Measurements from ENCODE around the gene SF3B6.
"Not testable (repeated sequence)": the region's sequence is repeated elsewhere in the genome, so short reads cannot be mapped to it uniquely, and the experiment has no call there.

Gene SF3B6

DNA sequence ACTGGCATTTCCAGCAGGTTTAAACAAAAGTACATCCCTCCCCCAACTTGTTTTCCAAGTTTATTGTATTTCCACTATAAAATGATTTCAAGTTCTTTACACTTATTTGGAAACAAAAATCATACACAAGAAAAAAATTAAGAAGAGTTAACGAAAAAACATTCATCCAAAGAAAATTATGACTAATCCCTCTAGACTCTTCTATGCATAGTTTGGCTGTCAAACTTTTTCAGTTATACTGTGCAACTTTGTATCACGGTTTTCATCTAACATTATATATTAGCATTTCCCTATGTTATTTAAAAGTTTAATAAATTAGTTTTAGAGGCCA is 29.6 kb downstream of the SF3B6 start:
- Mint-ChIP-seq H3K27ac (no peak overlapping the region), H3K4me3 (peak overlapping the region; percentile 90 to 95 (median 91)), H3K9me3 (no peaks in the 10 kb centered on the region), H3K4me1 (peaks cover 20% of the 10 kb centered on the region), H3K36me3 (ENCODE audit: low read depth) (peaks cover 5% of the 10 kb centered on the region), H3K27me3 (ENCODE audit: low read depth) (no peaks in the 10 kb centered on the region)
- TF ChIP-seq, protein P1, sequence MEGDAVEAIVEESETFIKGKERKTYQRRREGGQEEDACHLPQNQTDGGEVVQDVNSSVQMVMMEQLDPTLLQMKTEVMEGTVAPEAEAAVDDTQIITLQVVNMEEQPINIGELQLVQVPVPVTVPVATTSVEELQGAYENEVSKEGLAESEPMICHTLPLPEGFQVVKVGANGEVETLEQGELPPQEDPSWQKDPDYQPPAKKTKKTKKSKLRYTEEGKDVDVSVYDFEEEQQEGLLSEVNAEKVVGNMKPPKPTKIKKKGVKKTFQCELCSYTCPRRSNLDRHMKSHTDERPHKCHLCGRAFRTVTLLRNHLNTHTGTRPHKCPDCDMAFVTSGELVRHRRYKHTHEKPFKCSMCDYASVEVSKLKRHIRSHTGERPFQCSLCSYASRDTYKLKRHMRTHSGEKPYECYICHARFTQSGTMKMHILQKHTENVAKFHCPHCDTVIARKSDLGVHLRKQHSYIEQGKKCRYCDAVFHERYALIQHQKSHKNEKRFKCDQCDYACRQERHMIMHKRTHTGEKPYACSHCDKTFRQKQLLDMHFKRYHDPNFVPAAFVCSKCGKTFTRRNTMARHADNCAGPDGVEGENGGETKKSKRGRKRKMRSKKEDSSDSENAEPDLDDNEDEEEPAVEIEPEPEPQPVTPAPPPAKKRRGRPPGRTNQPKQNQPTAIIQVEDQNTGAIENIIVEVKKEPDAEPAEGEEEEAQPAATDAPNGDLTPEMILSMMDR (IDR thresholded peaks at IDR 0.05; ENCODE audit: unreplicated experiment in 3 of 3) = no peak

DNA sequence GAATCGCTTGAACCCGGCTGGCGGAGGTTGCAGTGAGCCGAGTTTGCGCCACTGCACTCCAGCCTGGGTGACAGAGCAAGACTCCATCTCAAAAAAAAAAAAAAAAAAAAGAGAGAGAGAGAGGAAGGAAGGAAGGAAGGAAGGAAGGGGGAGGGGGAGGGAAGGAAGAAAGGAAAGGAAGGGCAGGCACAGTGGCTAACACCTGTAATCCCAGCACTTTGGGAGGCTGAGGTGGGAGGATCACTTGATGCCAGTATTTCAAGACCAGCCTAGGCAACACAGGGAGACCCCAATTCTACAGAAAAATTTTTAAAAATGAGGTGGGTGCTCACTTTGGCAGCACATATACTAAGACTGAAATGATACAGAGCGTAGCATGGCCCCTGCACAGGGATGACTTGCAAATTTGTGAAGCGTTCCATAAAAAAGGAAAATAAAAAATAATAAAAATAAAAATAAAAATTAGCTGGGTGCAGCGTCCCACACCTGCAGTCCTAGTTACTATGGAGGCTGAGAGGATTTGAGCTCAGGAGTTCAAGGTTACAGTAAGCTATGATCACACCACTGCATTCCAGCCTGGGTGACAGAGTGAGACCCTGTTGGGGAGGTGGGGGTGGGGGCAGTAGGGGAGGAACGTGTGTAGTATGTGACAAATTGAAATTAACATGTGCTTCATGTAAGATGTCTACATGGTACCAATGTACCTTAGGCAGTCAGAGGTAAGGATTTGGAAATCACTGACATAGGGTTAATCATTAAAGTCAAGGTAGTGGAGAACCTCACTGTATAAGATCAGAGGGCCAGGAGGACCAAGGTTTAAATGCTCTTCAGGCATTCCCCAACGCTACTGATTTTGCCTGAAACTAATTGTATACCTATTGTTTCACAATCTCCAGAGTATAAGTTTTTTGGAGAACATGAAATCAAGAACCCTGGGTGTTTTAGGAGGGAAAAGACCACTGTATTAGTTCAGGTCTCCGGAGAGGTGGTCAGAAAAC is 30.3 kb downstream of the SF3B6 start:
- Mint-ChIP-seq H3K27ac (peak overlapping the region in 1 of 3 experiments; percentile 62), H3K4me3 (peak overlapping the region; percentile 90 to 95 (median 91)), H3K4me1 (peaks cover 20% of the 10 kb centered on the region), H3K27me3 (ENCODE audit: low read depth) (no peaks in the 10 kb centered on the region), H3K9me3 (no peaks in the 10 kb centered on the region), H3K36me3 (ENCODE audit: low read depth) (peaks cover 5% of the 10 kb centered on the region)
- TF ChIP-seq, protein P1 (IDR thresholded peaks at IDR 0.05; ENCODE audit: unreplicated experiment in 3 of 3) = no peak

DNA sequence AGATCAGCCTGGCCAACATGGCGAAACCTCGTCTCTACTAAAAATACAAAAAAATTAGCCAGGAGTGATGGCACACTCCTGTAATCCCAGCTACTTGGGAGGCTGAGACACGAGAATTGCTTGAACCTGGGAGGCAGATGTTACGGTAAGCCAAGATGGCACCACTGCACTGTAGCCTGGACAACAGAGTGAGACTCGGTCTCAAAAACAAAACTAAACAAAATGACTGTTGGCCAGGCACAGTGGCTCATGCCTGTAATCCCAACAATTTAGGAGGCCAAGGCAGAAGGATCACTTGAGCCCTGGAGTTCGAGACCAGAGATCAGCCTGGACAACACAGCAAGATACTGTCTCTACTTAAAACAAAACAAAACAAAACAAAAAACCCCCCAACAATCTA is 33.0 kb downstream of the SF3B6 start:
- Mint-ChIP-seq H3K4me1 (peaks cover 20% of the 10 kb centered on the region), H3K36me3 (ENCODE audit: low read depth) (peaks cover 12% of the 10 kb centered on the region)
- not testable (repeated sequence) for H3K27me3 Mint-ChIP-seq (ENCODE audit: low read depth); H3K9me3 Mint-ChIP-seq; H3K4me3 Mint-ChIP-seq; H3K27ac Mint-ChIP-seq

DNA sequence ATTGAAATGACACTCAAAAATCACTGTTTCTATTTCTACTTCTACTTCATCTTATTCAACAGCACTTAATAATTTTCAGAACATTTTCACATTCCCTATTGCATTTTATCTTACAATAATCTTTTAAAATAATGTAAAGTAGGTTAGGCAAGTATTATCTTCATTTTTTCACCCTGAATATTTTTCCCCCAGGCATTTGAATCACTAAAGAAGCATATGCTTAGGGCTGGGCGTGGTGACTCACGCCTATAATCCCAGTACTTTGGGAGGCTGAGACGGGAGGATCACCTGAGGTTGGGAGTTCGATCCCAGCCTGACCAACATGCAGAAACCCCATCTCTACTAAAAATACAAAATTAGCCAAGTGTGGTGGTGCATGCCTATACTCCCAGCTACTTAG is 35.6 kb downstream of the SF3B6 start:
- Mint-ChIP-seq H3K27me3 (ENCODE audit: low read depth) (no peaks in the 10 kb centered on the region), H3K9me3 (no peaks in the 10 kb centered on the region), H3K36me3 (ENCODE audit: low read depth) (peaks cover 24% of the 10 kb centered on the region), H3K4me1 (peaks cover 6% of the 10 kb centered on the region), H3K27ac (no peak overlapping the region), H3K4me3 (no peak overlapping the region)
- TF ChIP-seq, protein P1 (IDR thresholded peaks at IDR 0.05; ENCODE audit: unreplicated experiment in 3 of 3) = no peak

DNA sequence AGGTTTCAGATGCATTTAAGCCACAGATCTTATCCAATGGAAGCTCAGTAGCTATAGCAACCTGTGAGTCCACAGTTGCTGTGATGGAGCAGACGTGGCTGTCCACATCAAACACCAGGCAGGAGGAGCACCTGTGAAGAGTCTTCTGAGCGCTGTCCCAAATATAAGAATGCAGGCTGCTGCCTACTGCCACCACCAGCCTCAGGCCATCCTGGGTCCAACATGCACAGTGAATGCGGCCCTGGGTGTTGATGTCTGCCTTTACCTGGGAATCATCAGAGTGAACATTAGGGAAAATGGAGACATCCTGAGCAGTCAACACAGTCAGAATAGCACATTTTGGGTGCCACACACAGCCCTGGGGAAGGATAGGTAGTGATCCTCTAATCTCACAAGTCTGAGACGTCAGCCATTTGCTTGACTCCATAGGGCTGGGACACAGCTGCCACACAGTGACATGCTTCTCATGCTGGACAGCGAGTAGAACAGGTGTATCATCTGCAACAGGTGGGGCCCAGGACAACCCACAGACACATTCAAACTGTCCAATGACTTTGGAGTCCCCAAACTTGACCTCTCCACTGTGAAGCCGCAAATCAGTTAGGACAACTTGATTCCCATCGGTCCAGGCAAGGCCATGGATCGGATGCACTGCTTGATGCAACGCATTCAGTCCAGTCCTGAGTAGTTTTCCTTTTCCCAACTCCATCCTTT is 37.2 kb downstream of the SF3B6 start:
- Mint-ChIP-seq H3K4me1 (no peaks in the 10 kb centered on the region), H3K27ac (no peak overlapping the region), H3K36me3 (ENCODE audit: low read depth) (peaks cover 27% of the 10 kb centered on the region), H3K4me3 (no peak overlapping the region), H3K27me3 (ENCODE audit: low read depth) (no peaks in the 10 kb centered on the region), H3K9me3 (no peaks in the 10 kb centered on the region)
- TF ChIP-seq, protein P1 (IDR thresholded peaks at IDR 0.05; ENCODE audit: unreplicated experiment in 3 of 3) = no peak

DNA sequence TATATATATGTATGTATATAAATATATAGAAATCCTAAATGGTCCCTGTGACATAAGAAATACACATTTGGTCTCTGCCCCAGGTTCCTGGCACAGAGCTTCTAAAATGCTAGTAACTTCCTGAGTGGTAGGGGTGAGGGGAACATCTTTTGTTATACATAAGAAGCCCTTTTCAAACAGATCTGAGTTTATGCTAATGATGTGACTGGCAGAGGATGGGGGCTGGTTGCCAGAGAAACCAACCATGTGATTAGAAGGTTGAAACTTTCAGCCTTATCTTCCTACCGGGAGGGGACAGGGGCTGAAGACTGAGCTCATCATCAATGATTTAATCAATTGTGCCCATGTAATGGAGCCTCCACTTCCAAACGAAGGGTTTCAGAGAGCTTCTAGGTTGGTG is 49.9 kb downstream of the SF3B6 start:
- Mint-ChIP-seq H3K27ac (no peak overlapping the region), H3K4me3 (no peak overlapping the region), H3K27me3 (ENCODE audit: low read depth) (no peaks in the 10 kb centered on the region), H3K36me3 (ENCODE audit: low read depth) (peaks cover 57% of the 10 kb centered on the region), H3K4me1 (no peaks in the 10 kb centered on the region), H3K9me3 (no peaks in the 10 kb centered on the region)
- TF ChIP-seq, protein P1 (IDR thresholded peaks at IDR 0.05; ENCODE audit: unreplicated experiment in 3 of 3) = no peak

Data from nephron (organoid).